Stimulated activated memory B cell treated with anti-CD40 and anti-IgM and Interleukin-4, amounts not matched to agents 10 μg/mL and 1 μg/mL and 100 μg/mL, for 72 hours (primary cell): ENCODE results near the gene MIOS.

Experiments used
- ATAC-seq: fragments of 150-1000 bp; cut with Tn5 transposase; 2 replicates; pipeline ENCODE4 v1.10.0; 2021
- H3K27ac Mint-ChIP-seq: one replicate; pipeline ENCODE4 v1.8.0; 2022; ENCODE audit warnings: mild to moderate bottlenecking, mixed read lengths
- H3K27me3 Mint-ChIP-seq: one replicate; pipeline ENCODE4 v1.8.0; 2022; ENCODE audit warnings: mixed read lengths
- H3K36me3 Mint-ChIP-seq: one replicate; pipeline ENCODE4 v1.8.0; 2022; ENCODE audit warnings: mixed read lengths
- H3K4me1 Mint-ChIP-seq: one replicate; pipeline ENCODE4 v1.8.0; 2022; ENCODE audit warnings: mixed read lengths
- H3K4me3 Mint-ChIP-seq: one replicate; pipeline ENCODE4 v1.8.0; 2022; ENCODE audit warnings: mild to moderate bottlenecking, moderate library complexity, mixed read lengths
- H3K9me3 Mint-ChIP-seq: one replicate; pipeline ENCODE4 v1.8.0; 2022; ENCODE audit warnings: mixed read lengths

MIOS gene

DNA sequence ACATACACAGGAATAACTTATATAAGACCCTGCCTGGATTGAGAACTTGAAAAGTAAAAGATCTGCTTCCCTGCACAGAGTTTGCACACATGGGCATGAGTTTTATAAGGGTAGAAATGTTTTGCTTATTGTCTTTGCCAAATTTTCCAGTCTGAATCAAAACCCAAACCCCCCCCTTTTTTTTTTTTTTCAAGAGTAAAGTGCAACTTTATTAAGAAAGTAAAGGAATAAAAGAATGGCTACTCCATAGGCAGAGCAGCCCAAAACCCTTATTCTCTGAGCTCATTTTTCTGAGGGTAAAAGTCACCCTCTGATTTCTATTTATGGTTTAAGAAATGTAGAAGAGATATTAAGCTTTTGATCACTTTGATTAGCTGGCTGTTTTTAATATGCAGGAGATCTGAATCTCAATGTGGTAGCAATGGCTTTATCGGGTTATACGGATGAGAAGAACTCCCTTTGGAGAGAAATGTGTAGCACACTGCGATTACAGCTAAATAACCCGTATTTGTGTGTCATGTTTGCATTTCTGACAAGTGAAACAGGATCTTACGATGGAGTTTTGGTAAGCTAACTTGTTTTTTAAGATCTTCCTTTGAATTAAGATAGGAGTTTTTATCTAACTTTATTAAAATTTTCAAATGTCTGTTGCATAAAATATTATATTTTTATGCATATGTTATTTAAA lies 18.7 kb downstream of the MIOS start:
- Mint-ChIP-seq H3K36me3 (peaks cover 17% of the 10 kb centered on the region), H3K9me3 (no peaks in the 10 kb centered on the region), H3K27me3 (no peaks in the 10 kb centered on the region), H3K4me3 (no peak overlapping the region), H3K27ac (no peak overlapping the region), H3K4me1 (no peaks in the 10 kb centered on the region)
- ATAC-seq = no peak

DNA sequence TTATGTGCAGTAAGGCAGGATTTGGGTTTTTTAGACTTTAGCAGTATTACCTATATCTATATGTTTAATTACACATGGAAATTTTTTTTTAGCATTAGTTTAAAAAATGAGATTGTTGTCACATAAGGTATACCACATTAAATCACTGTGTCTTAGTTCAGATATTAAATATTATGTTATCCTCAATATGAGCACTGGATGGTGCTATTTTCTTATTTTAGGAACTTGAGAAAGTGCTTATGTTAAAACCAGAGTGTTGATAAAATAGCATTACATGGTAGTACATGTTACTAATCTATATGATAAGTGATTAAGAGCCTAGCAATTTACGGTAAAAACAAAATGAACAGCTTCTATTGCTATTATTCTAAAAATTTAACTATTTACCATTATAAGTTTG lies 28.8 kb downstream of the MIOS start:
- H3K27ac Mint-ChIP-seq = no peak overlapping the region
- H3K27me3 Mint-ChIP-seq = no peaks in the 10 kb centered on the region
- no peaks in the 10 kb centered on the region for H3K9me3 Mint-ChIP-seq
- no peaks in the 10 kb centered on the region for H3K4me1 Mint-ChIP-seq
- peaks cover 33% of the 10 kb centered on the region for H3K36me3 Mint-ChIP-seq
- H3K4me3 Mint-ChIP-seq = no peak overlapping the region
- ATAC-seq = no peak

DNA sequence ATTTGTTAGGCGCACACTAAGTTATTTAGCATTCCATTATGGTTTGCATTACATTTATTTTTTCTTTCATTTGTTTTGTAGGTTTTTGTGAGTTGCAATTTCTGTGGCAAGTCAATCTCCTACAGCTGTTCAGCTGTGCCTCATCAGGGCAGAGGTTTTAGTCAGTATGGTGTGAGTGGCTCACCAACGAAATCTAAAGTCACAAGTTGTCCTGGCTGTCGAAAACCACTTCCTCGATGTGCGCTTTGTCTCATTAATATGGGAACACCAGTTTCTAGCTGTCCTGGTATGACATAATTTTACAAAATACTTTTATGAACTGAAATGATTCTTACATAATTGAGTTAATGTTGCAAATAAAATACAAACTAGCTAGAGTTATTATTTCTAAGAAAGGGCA lies 29.5 kb downstream of the MIOS start:
- no peaks in the 10 kb centered on the region for H3K27me3 Mint-ChIP-seq
- H3K9me3 Mint-ChIP-seq = no peaks in the 10 kb centered on the region
- no peak overlapping the region for H3K27ac Mint-ChIP-seq
- no peaks in the 10 kb centered on the region for H3K4me1 Mint-ChIP-seq
- no peak overlapping the region for H3K4me3 Mint-ChIP-seq
- peaks cover 33% of the 10 kb centered on the region for H3K36me3 Mint-ChIP-seq
- no peak for ATAC-seq

DNA sequence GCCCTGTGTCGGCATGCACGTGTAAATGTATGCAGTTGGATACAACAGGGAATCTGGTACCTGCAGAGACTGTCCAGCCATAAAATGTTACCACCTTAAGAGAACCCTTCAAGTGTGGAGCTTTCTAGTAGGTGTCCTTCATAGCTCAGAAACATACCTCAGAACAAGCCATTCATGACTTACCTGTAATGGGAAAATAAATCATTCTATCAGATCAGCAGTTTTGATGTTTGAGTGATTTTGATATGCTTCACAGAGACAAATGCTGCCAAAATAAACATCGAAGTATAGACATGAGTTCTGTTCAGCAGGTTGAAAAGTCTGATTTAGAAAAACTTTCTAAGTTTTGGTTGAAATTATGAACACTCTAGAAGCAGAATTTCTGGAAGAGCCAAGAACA lies 40.3 kb downstream of the MIOS start:
- no peaks in the 10 kb centered on the region for H3K9me3 Mint-ChIP-seq
- ATAC-seq = no peak
- no peak overlapping the region for H3K27ac Mint-ChIP-seq
- no peaks in the 10 kb centered on the region for H3K27me3 Mint-ChIP-seq
- H3K4me1 Mint-ChIP-seq = no peaks in the 10 kb centered on the region
- H3K36me3 Mint-ChIP-seq = peaks cover 14% of the 10 kb centered on the region
- no peak overlapping the region for H3K4me3 Mint-ChIP-seq

DNA sequence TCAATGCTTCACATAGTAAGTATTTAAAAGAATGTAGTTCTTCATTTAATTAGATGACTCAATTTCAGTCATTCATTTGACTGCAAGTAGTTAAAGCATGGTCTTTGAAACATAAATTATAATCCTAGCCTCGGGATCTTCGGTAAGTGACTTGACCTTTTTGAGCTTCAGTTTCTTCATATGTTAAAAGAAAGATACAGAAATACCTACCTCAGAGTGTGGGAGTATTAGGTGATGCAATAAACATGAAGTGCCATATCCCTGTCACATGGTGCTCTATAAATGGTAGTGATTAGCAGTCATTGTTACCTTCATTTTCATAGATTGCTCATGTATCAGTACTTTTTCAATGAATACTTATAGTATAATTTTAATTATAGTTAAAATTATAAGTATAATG lies 42.6 kb downstream of the MIOS start:
- Mint-ChIP-seq H3K4me3 (no peak overlapping the region), H3K36me3 (peaks cover 18% of the 10 kb centered on the region), H3K4me1 (no peaks in the 10 kb centered on the region), H3K27me3 (no peaks in the 10 kb centered on the region), H3K9me3 (no peaks in the 10 kb centered on the region), H3K27ac (no peak overlapping the region)
- no peak for ATAC-seq

DNA sequence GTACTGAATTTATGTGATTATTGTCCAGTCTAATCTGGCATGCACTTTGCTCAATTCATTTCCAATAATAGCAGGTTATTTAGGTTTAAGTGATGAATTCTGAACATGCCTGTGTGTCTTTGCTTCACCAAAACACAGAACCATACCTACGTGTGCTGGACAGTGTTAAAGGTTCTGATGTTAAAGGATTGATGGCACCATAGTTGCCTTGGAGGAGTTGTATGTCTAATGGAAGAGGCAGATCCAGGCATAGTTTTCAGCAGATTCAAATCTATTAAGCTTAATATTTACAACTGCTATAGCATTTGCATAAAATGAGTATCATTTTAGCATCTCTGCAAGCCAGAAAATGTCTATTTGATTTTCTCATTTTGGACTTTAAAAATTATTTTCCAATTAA lies 45.8 kb downstream of the MIOS start:
- no peaks in the 10 kb centered on the region for H3K4me1 Mint-ChIP-seq
- H3K9me3 Mint-ChIP-seq = no peaks in the 10 kb centered on the region
- no peak for ATAC-seq
- H3K27ac Mint-ChIP-seq = no peak overlapping the region
- no peak overlapping the region for H3K4me3 Mint-ChIP-seq
- H3K27me3 Mint-ChIP-seq = no peaks in the 10 kb centered on the region
- H3K36me3 Mint-ChIP-seq = peaks cover 10% of the 10 kb centered on the region

DNA sequence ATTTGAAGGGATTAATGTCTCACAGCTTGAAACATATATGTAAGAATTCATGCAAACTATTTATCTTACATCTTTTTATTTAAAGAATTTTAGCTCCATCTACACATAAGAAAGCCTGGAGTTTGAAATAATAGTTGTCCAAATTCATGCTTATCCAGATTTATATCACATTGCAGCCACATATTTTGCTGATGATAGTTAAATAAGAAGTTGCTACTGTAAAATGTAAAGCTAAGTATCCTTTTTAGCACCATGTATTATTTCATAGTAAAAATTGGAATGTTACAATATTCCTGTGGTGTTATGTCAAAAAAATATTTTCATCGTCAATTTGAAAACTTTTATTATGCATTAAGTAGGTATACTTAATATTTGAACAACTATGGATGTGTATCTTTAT lies 46.5 kb downstream of the MIOS start:
- no peak overlapping the region for H3K27ac Mint-ChIP-seq
- no peak for ATAC-seq
- H3K4me1 Mint-ChIP-seq = no peaks in the 10 kb centered on the region
- H3K36me3 Mint-ChIP-seq = peaks cover 4% of the 10 kb centered on the region
- no peaks in the 10 kb centered on the region for H3K9me3 Mint-ChIP-seq
- no peaks in the 10 kb centered on the region for H3K27me3 Mint-ChIP-seq
- no peak overlapping the region for H3K4me3 Mint-ChIP-seq

DNA sequence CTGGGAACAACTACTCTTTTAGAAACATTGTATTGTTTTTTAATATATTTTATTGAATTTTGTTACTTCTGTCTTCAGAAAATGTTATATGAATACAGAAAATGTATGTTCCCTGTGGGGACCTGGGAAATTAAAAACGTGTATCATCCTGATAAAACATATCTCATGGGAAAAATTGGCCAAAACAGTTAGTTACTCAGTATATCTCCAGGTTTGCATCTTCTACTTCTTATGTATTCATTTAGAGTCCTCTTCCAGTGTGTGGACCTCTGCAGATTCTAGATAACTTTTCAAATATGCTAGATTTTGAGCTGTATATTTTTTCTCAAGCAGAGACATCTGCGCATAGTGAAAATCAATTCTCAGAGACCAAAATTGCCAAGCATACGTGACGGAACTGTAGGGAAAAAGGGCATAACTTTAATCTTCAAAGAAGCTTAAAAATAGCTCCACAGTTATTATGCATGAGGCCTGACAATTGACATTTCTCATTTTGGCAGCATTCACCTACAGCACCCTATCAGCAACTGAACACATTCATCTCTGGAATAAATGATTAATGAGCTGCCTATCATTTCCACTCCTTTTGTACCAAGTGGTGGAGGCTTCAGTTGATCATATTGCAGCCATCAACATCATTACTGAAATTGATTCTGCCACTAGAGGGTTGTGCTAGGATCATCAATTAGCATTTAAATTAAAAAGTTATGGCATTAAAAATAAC lies 47.5 kb downstream of the MIOS start:
- H3K9me3 Mint-ChIP-seq = no peaks in the 10 kb centered on the region
- H3K4me3 Mint-ChIP-seq = no peak overlapping the region
- no peaks in the 10 kb centered on the region for H3K27me3 Mint-ChIP-seq
- no peak overlapping the region for H3K27ac Mint-ChIP-seq
- no peak for ATAC-seq
- H3K4me1 Mint-ChIP-seq = no peaks in the 10 kb centered on the region
- H3K36me3 Mint-ChIP-seq = peaks cover 4% of the 10 kb centered on the region

DNA sequence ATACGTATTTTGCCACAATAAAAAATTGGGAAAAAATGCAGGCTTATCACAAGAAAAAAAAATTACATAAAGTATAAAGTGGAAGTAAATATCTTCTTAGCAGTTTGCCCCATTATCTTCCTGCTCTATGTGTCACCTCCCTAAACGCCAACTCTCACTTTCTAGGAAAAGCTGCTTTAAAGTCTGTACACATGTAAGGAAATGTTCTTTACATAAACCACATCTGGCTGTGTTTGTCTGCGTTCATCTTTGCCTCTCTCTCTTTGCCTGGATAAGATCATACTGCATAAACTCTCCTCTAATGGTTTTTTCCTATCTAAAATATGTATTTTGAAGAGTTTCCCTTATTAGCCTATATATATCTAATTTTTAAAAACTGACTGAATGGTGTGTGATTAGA lies 50.9 kb downstream of the MIOS start:
- H3K4me3 Mint-ChIP-seq = no peak overlapping the region
- no peak overlapping the region for H3K27ac Mint-ChIP-seq
- peaks cover under 1% of the 10 kb centered on the region for H3K36me3 Mint-ChIP-seq
- H3K9me3 Mint-ChIP-seq = no peaks in the 10 kb centered on the region
- ATAC-seq = no peak
- no peaks in the 10 kb centered on the region for H3K4me1 Mint-ChIP-seq
- no peaks in the 10 kb centered on the region for H3K27me3 Mint-ChIP-seq

DNA sequence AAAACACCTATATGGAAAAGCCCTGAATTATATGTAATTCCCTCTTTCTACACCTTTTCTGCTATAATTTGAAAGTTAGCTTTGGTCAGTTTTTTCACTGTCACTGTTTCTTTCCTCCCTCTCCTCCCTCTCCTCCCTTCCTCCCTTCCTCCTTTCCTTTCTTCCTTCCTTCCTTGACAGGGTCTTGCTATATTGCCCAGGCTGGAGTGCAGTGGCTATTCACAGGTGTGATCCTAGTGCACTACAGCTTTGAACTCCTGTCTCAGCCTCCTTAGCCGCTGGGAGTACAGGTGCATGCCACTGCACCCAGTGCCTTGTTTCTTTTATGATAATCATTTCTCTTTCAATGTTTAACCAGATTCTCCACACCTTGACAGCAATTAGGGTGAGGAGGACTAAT lies 51.7 kb downstream of the MIOS start:
- Mint-ChIP-seq H3K27ac (no peak overlapping the region), H3K4me3 (no peak overlapping the region), H3K9me3 (no peaks in the 10 kb centered on the region), H3K36me3 (no peaks in the 10 kb centered on the region), H3K27me3 (no peaks in the 10 kb centered on the region), H3K4me1 (no peaks in the 10 kb centered on the region)
- ATAC-seq = no peak

DNA sequence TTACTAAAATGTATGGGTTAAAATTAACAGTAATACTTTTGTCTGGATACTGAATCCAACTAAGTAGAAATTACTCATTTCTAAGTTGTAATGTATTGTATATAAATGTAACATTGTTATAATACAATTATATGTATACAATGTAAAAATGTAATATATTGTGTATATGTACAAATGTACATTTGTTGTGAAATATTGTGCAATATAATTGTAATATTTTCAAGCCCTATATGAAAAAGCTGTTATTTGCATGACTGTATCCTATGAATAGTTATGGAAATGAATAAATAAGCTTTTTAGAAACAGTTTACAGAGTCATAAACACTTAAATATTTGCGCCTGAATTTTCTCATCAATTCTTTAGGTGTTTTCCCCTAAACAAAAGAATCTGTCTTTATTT lies 53.6 kb downstream of the MIOS start:
- Mint-ChIP-seq H3K9me3 (no peaks in the 10 kb centered on the region), H3K27me3 (no peaks in the 10 kb centered on the region), H3K4me1 (no peaks in the 10 kb centered on the region), H3K4me3 (no peak overlapping the region), H3K27ac (no peak overlapping the region), H3K36me3 (no peaks in the 10 kb centered on the region)
- no peak for ATAC-seq

DNA sequence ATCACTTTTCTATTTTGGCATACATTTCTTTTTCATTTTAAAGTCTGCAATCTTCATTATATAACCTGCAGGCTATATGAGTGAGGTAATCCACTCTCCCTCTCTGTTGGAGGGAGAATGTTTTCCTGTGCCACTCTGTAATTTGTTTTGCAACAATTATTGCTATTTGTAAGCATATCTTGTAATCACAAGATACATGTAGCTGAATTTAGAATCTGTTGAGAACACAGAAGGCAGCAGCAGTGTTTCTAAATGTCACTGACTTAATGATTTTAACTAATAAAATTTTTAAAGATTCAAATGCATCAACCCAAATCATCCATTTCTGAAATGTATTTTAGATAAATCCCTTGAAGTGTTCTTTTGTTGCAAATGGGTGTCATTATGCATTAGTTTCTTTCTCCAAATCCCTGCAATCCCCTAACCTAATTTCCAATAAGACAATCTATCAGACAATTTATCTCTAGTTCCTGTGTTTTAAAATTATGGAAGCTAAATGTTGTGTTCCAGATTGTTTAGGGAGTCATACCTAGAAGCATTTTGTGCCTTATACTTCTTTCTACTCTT lies 54.0 kb downstream of the MIOS start:
- ATAC-seq = no peak
- no peak overlapping the region for H3K4me3 Mint-ChIP-seq
- H3K27me3 Mint-ChIP-seq = no peaks in the 10 kb centered on the region
- no peak overlapping the region for H3K27ac Mint-ChIP-seq
- no peaks in the 10 kb centered on the region for H3K4me1 Mint-ChIP-seq
- peaks cover 1% of the 10 kb centered on the region for H3K9me3 Mint-ChIP-seq
- H3K36me3 Mint-ChIP-seq = peaks cover under 1% of the 10 kb centered on the region

DNA sequence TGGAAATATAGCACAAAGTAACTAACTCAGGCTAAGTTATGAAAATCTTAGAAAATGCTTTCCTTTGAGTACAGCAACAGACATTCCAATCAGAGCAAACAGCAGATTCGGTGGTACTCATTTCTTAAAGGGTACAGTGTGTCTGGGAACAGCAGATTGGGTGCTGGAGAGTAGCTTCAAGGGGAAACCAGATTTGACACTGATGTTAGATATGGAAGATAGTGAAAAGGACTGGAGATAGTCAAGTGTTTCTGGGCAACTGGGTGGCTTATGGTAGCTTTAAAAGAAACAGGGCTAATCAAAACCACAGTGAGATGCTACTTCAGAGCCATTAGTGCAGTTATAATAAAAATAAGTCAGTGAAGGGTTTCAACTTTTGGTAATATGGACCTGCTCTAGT lies 61.8 kb downstream of the MIOS start:
- Mint-ChIP-seq H3K36me3 (peaks cover 11% of the 10 kb centered on the region), H3K27me3 (no peaks in the 10 kb centered on the region), H3K9me3 (peaks cover 9% of the 10 kb centered on the region), H3K27ac (no peak overlapping the region), H3K4me1 (no peaks in the 10 kb centered on the region), H3K4me3 (no peak overlapping the region)
- ATAC-seq = no peak

DNA sequence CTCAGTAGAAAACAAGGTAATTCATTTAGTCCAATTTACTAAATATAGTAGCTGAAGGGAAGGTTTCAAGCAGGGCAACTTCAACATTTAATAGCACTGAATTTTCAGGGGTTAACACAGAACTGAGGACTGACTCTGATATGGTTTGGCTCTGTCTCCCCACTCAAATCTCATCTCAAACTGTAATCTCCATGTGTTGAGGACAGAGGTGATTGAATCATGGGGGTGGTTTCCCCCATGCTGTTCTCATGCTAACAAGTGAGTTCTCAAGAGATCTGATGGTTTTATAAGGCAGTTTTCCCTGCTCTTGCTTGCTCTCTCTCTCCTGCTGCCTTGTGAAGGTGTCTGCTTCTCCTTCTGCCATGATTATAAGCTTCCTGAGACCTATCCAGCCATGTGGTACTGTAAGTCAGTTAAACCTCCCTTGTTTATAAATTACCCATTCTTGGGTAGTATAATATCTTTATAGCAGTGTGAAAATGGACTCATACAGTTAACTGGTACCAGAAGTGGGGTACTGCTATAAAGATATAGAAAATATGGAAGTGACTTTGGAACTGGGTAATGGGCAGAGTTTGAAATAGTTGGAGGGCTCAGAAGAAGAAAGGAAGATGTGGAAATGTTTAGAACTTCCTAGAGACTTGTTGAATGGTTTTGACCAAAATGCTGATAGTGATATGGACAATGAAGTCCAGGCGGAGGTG lies 64.1 kb downstream of the MIOS start:
- ATAC-seq = no peak
- H3K4me1 Mint-ChIP-seq = no peaks in the 10 kb centered on the region
- H3K9me3 Mint-ChIP-seq = peaks cover 8% of the 10 kb centered on the region
- H3K36me3 Mint-ChIP-seq = peaks cover 9% of the 10 kb centered on the region
- no peaks in the 10 kb centered on the region for H3K27me3 Mint-ChIP-seq
- H3K4me3 Mint-ChIP-seq = no peak overlapping the region
- no peak overlapping the region for H3K27ac Mint-ChIP-seq

DNA sequence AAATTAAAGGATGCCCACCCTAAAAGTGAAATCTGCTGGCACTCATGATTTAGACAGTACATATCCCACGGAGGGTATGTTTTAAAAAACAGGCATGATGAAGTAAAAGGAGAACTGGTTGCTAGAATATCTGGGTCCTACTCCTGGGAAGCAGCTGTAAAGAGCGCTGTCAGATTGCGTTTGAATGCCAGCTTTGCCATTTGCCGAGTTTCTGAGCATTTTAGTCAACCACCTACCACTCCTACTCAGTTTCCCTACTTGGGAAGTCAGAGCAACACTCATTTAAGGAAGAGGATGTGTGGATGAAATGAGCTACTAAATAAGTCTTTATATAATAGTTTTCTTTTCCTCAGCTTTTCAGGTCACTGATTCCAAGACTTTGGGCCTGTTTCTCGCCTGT lies 72.7 kb downstream of the MIOS start:
- H3K27ac Mint-ChIP-seq = peak overlapping the region; percentile 98
- no peak for ATAC-seq
- peaks cover 17% of the 10 kb centered on the region for H3K36me3 Mint-ChIP-seq
- H3K27me3 Mint-ChIP-seq = no peaks in the 10 kb centered on the region
- H3K9me3 Mint-ChIP-seq = no peaks in the 10 kb centered on the region
- peaks cover 39% of the 10 kb centered on the region for H3K4me1 Mint-ChIP-seq
- H3K4me3 Mint-ChIP-seq = peak overlapping the region; percentile 80

DNA sequence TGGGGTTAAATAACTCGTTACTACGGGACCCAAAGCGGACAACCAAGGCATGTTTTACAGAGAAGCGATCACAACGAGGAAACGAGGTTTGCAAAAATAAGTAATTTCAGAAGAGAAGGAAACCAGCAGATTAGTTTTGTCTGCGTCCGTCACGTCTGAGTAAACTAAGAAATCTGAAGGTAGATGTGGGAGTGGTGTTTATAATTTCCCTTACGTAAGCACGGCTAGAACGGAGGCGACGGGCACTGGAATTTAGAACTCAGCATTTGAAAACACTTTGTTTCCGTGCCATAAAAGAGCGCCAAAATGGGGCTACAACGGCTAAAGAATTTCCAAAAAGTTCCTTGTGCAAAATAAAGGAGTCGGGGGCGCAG lies 73.2 kb downstream of the MIOS start:
- H3K4me1 Mint-ChIP-seq = peaks cover 43% of the 10 kb centered on the region
- H3K9me3 Mint-ChIP-seq = no peaks in the 10 kb centered on the region
- peak; percentile 61 for ATAC-seq
- peak overlapping the region; percentile 80 for H3K4me3 Mint-ChIP-seq
- peaks cover 19% of the 10 kb centered on the region for H3K36me3 Mint-ChIP-seq
- peak overlapping the region; percentile 98 for H3K27ac Mint-ChIP-seq
- H3K27me3 Mint-ChIP-seq = no peaks in the 10 kb centered on the region
